Measurements from ENCODE around the gene LSAMP.

Gene LSAMP

DNA sequence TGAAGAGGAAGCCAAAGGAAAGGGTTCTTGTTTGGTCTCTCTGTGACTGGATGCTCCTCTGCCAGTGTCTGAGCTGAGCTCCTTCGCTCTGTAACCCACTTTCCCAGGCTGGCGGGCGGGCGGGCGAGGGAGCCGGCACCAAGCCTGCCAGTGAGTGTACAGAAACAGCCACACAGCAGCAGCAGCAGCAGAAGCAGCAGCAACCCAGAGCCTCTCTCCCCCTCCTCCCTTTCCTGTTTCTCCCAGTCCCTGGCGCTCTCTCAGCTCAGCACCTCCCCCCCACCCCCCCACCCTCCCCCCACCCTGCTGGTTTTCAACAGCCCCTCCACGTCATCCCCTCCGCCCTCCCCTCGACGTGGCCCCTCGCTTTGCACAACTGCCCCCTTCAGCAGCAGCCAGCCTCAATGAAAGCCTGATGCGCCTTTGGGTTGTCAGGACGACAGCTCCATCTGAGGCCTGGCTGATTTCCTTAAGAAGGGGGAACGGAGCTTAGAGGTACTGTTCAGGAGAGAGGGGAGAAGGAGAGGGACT lies at the start of gene LSAMP:
TSS of gene LSAMP (minus strand) at position 177 of the 531 bp plus-strand sequence.
- no peak for DNase-seq (ENCODE audit: low read depth in 1 of 2, low spot score in 1 of 2)

DNA sequence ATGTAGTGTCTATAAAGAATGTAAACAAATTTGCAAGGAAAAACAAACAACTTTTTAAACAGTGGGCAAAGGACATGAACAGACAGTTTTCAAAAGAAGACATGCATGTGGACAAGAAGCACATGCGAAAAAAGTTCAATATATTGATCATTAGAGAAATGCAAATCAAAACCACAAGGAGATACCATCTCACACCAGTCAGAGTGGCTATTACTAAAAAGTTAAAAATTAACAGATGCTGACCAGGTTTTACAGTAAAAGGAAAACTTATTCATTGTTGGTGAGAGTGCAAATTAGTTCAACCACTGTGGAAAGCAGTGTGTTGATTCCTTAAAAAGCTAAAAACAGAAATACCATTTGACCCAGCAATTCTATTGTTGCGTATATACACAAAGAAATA lies 47.1 kb upstream of the LSAMP start:
- no peak for DNase-seq (ENCODE audit: low read depth in 1 of 2, low spot score in 1 of 2)

DNA sequence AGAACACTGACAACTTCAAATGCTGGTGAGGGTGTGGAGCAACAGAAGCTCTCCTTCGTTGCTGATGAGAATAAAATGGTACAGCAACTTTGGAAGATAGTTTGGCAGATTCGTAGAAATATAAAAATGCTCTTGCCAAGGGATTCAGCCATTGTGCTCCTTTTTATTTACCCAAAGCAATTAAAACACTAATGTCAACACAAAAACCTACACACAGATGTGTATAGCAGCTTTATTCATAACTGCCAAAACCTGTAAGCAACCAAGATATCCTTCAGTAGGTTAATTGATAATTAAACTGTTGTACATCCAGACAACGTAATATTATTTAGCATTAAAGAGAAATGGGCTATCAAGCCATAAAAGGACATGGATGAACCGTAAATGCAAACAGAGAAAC lies 37.8 kb upstream of the LSAMP start:
- DNase-seq (ENCODE audit: low read depth in 1 of 2, low spot score in 1 of 2), result no peak

DNA sequence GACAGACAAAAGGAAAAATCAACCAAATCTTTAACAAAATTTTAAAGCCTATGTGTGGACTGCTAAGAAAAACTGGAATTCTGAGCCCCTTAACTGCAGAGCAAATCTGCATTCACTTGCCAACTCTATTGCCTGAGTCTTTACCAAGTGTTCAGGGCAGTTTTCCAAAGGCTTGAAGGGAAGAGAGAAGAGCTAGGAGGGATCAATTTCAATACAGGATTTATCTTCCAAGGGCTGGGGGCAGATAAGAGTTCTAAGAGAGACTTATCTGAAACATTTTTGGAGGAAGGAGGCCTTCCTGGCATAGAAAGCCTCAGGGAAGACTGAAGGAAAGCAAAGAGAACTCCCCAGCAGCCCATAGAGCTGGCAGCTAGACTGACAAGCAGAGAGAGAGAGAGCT lies 31.4 kb upstream of the LSAMP start:
- DNase-seq (ENCODE audit: low read depth in 1 of 2, low spot score in 1 of 2), result no peak

DNA sequence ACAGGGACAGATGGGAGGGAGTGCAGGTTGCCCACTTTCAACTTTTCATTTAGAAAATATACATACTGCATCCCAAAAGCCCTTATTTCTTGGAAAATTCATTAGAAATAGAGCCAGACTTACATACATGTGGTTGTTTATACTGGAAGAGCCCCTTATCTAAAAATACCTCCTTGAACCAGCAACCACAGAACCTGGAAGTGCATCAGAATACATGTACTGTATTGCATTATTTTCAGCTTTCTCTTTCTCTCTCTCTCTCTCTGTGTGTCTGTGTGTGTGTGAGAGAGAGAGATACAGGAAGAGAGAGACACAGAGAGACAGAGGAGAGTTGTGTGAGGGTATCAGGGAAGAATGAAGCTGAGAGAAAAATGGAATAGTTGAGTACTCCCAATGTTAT lies 29.5 kb upstream of the LSAMP start:
- no peak for DNase-seq (ENCODE audit: low read depth in 1 of 2, low spot score in 1 of 2)

DNA sequence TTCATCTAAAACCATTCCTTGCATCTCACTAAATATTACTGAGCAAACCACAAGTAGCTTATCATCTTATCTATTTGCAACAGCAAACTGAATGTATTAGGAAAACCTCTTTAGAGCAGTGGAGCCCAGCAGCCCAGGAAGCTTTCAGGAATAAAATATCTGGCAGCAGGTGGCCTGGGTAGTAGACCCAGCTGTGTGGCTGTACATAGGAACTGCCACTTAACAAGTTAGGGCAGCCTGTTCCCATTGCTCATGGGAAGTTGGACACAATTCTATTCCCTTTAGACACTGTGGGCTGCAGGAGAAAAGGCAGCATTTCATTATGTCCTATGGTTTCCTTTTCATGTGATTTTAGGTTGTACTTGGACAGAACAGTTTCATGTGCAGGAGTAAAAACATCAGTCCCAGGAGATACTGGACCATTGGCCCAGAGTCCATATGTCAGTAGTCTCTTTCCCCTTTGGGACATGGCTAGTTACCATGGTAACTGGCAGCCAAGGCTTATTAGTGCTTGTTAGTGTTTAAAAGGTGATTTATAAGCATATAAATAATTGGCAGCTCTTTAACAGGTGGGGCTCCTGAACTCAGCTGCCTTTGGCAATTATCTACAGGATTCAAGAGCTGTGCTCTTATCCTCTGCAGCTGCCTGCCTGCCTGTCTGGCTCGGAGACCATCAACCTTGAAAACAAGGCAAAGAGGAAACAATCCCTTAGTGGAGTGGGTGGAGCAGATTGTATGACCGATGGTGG lies 28.9 kb upstream of the LSAMP start:
- DNase-seq (ENCODE audit: low read depth in 1 of 2, low spot score in 1 of 2), result no peak

DNA sequence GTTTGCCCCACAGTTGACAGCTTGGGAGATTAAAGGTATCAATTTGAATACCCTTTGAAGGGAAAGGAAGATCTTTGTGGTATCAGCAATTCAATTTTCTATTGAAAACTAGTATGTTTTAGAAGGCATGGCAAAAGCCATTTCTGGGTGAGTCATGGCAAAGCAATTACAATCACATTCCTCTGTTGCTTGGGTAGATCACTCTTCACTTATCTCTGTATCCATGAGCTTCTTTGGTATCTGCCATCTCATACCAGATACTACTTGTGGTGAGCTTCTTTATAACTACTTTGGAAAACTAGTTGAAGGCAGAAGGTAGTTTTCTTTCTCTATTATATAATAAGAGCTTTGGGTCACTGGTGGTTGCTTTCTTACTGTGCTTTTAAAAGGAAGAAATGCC lies 28.3 kb upstream of the LSAMP start:
- no peak for DNase-seq (ENCODE audit: low read depth in 1 of 2, low spot score in 1 of 2)

DNA sequence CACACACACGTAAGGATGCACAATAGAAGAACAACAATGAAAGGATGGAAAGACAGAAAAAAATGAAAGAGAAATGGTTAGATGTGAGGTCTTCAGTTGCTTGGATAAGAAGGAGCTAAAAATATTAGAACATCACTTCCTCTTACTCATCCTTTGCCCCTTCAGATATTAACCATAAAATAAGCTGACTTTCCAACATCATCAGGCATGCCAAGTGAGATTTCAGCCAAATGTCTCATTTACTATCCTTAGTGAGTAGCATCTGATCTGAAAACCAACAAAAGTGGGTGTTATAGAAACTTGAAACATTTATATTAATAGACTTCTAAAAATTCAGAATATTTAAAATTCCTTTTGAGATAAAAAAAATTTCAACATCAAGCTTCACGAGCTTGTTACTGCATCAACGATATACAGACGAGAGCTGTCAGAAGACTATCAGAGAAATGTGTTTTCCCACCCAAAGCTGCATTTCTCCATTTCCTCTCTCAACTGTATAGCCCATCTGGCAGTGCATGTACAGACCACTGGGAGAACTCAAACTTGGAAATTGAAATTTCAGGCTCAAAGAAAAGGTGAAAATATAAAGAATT lies 25.4 kb upstream of the LSAMP start:
- DNase-seq (ENCODE audit: low read depth in 1 of 2, low spot score in 1 of 2), result no peak

DNA sequence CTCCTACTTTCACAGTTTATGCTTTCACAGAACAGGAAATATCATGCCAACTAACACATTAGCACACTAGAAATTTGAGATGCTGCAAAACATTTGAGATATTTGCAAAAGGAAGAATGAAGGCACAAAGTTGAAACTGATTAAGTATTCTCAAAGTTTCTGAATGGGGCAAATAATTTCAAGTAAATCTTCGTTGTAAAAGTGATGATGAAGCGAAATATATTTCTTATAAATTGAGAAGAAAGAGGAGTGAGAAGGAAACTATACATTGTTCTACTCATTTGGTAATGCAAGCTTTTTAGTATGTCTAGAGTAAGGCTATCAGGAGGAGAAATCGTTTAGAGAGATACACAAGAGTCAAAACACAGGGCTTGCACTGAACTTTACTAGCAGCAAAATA lies 24.3 kb upstream of the LSAMP start:
- DNase-seq (ENCODE audit: low read depth in 1 of 2, low spot score in 1 of 2), result no peak

DNA sequence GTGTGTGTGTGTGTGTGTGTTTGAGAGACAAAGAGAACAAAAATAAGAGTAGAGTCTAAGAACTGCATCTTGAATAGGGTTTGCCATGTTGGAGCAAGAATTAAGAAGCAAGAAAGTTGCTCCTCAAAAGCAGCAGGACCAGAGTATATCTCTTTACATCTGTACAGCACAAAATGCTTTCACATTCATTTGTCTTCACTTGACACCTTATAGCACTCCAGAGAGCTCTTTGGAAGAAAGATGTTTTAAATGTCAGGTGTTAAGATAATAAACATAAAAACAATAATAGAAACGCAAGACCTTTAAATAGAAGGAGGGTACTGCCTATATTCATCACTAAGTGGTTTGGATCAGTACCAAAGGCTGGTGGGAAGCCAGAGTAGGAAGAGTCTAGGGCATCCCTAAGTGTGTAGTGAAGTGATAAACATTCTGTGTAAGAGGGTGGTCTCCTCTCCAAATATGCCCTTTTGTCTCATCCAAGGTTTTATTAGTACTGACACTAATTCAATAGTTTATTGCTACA lies 19.1 kb upstream of the LSAMP start:
- DNase-seq (ENCODE audit: low read depth in 1 of 2, low spot score in 1 of 2), result no peak

DNA sequence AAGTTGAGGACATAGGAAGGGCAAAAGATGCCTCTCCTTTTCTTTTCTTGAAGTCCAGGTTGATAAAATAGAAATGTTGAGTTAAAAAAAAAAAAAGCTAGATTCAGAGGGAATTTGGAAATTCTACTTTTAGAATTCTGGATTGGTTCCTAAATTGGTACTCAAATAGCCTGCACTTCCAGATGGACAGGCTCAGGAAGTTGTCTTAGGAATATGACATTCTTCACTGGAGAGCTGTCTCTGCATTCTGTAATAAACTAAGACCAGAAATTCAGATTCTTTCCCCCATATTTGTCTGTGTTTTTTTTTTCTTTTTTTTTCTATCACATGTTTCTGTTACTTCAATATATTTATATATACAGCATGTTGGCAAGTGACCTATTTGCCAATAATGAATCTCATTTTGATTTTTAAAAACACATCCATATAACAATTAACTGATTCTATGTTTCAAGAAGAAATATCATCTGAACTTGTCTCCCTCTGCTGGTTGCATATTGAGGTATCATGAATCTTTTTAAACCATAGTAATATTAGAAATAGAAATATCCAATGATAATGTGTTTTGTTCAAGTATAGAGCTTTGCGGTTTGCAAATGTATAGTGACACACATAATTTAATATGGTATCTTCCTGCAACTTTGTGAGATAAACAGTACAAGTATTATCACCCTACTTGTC lies 8.5 kb upstream of the LSAMP start:
- DNase-seq (ENCODE audit: low read depth in 1 of 2, low spot score in 1 of 2), result no peak

DNA sequence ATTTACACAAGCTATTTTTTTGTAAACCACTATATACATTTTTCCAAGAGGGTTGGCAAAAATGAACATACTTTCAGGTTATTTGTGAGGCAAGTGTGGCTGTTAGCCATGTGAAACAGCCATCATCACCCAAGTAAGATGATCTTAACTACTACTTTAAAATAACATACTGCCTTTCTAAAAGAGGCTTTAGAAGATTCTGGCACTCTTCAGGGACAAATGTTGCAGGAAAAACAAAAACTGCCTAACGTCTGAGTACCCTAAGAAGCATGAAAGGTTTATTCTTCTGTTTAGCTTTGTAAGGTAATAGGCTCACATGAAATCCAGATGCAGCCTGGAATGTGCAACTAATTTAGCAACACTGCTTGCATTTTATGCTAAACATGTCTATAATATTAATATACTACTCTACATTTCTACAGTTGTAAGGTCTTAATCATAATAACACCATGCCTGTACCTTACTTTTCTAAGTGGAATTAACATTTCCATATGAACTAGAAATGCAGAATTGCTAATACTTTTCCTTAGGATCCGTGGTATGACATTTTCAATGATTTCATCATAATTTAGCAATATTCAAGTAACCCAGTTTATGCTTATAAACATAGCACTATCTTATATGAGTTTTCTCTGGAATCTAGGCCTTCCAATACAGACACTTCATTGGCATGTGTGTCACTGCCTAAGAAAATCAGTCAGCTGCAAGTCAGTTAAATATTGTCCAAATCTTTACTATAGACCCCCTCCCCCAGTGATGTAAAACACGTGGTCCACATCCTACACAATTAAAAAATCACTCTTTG lies 4.5 kb upstream of the LSAMP start:
- DNase-seq (ENCODE audit: low read depth in 1 of 2, low spot score in 1 of 2), result no peak

DNA sequence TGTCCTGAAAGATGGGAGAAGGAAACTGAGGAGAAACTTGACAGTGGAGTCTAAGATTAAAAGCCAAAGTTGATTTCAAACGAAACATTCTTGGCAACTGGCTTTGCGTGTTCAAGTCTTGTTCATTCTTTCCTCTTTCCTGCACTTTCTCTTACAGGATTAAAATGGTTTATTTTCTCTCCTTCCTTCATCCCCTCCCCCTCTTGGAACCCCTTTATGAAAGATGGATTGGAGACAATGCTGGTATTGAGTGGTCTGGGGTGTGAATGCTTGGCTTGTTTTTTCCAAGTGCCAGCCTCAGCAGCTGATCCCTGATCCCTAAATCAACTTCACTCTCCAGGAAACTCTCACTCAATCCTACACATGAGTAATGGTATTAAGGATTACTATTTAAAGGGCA lies 703 bp upstream of the LSAMP start:
- no peak for DNase-seq (ENCODE audit: low read depth in 1 of 2, low spot score in 1 of 2)

DNA sequence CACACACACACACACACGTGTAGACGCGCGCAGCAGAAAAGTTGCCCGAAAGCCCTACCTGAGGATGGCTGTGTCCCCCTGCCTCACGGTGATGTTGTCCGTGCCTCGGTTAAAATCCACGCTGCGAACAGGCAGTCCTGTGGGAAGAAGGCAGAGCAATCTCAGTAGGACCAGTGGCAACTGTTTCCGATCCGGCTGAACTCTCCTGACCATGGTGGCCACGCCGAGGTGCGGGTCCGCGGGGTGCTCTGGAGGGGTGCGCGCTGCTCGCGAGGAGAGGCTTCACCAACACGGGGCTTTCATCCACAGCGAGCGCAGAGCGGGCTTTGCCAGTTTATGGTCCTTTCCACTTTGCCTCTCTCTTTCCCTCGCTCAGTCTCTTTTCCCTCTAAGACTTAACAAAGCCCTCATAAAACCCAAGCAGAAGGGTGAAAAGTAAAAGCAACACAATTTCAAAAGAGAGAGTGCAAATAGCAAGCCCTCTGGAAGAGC lies 422 bp downstream of the LSAMP start:
- no peak for DNase-seq (ENCODE audit: low read depth in 1 of 2, low spot score in 1 of 2)

DNA sequence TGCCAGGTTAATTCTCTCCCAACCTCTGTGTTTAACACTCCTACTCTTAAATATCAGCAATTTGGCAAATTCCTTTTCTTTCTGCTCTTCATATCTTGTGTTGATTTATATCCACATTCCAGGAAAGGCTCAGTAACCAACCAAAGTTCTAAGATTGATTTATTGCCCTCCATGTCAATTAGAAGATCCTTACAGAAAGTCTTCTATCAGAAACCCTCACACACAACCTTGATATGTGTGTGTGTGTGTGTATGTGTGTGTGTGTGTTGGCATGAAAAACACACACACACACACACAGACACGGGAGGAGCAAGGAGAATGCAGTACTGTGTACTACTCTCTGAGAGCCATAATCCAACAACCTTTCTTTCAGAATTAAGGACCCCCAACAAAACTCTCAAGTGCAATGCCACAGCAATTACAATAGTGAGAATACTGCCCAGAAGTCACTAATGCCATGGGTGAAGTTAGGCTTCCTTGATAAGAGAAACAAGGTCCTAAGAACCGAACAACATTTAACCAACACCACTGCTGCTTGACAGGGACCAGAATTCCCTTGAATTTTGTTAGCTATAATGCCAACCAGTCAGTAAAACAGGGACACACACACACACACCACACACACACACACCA lies 1.1 kb downstream of the LSAMP start:
- DNase-seq (ENCODE audit: low read depth in 1 of 2, low spot score in 1 of 2), result no peak

DNA sequence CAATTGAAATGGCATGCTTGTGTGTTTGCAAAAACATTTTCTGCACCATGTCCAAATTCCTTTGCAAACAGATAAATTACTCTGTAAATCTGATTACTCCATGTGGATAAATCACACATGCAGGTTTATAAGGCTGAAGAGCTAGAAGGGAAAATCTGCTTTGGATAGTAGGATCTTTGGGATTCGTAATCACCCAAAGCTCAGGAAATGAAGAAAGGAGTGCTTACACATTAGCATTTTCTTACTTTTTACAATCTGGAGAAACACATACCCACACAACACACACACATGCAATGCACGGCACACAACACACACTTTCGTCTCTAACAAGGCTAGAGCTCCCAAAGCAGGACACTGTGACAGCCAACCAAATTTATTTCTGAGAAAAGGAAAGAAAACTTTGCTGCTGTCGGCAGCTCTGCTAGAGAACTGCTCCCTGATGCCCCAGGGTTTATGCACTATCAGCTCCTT lies 2.1 kb downstream of the LSAMP start:
- DNase-seq (ENCODE audit: low read depth in 1 of 2, low spot score in 1 of 2), result no peak

DNA sequence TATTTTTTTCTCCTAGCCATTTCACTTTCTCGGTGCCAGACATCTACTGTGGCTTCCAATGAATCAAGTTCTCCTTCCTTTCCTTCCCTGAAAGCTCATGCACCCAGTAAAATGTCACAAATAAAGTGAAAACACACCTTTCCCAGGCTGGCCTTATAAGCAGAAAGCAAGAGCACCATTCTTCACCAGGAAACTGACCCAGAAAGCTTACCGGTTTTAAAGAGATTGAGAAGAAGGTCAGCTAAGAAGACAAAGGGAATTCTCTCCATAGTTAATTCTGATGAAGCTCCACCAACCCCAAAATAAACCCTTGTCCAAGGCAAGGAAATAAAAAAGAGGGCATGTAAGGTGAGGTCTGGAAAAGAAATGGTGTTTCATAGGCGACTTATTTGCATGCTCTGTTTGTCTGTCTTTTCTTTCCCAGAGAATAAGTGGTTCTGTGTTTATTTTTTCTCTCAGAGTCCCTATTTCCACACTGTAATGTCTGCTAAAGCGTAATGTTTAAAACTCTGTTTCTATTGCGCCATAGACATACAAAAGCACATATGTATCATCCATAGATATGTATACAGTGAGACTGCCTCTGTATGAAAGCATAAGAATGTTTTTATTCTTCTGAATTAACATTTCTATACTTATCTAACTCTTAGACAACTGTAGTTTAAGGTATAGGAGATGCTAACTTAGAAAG lies 2.8 kb downstream of the LSAMP start:
- no peak for DNase-seq (ENCODE audit: low read depth in 1 of 2, low spot score in 1 of 2)

DNA sequence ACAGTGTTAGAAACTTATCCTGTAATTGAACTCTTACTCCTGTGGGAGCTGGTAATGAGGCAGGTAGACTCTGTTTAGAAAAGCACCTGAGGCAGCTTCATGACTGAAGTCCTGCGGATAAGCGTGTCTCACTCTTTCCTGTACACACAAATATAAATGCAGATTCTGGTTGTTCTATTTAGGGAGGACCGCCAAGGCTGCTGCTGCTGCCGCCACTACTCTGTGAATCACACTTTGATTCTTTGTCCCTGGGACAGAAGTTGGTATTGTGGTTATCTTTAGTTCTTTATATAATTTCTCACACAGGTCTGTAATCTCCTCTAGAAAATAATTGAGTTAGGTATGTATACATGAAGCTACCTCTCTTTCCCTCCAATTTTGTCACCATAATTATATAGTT lies 3.6 kb downstream of the LSAMP start:
- no peak for DNase-seq (ENCODE audit: low read depth in 1 of 2, low spot score in 1 of 2)

DNA sequence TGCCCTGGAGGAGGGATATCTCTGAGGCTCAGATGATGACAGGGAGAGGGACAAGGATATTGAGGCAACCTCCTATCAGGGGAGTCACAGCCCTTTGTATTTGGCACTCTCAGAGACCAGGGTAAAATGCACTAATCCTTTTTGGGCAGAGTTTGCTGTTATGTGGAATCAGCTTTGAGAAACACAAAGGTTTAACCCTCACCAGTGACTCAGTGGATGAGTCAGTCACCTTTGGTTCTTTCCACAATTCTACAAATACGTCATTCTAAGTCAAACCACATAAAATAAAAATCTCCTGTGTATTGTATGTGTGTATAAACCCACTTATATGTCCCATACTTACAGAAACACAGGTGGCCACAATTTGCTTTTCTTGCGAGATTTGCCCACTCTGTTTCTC lies 5.1 kb downstream of the LSAMP start:
- no peak for DNase-seq (ENCODE audit: low read depth in 1 of 2, low spot score in 1 of 2)

DNA sequence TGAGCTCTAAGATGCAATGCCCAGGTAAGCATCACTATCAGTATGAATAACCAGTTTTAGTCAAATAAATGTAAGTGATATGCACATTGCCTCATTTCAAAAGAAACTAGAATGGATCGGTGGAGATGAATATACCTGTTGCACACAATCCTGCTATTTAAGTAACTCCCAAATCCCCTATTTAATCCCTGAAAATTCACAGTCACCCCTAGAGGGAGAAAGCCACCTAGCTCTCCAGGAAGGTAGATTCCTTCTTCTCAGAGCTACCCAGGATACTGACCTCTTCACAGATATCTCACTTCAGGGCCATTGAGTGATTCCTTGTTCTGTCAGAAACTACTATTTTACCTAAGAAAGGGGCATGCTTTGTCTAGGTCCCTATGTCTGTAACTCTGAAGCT lies 11.7 kb downstream of the LSAMP start:
- DNase-seq (ENCODE audit: low read depth in 1 of 2, low spot score in 1 of 2), result no peak

All from activated T-helper 1 cell treated with anti-CD3 and anti-CD28 coated beads, Interleukin-2, amount 50 U/mL, for 16 hours (primary cell).